SU-DHL-6 (cell line): ENCODE data around the gene C5orf58.

Experiments used
- H2AFZ ChIP-seq: fragments of 200-600 bp; sonication (generic); 2 replicates; pipeline ENCODE4 v1.6.1; 2014; ENCODE audit warnings: low read depth, mild to moderate bottlenecking, moderate library complexity, mixed read lengths, antibody characterized with exemption, low read length; ENCODE audit not compliant: severe bottlenecking
- H3F3A ChIP-seq: fragments of 200-600 bp; shearing (Covaris generic); 2 replicates; pipeline ENCODE4 v1.6.0; 2016; ENCODE audit warnings: antibody characterized with exemption, mild to moderate bottlenecking; ENCODE audit not compliant: insufficient read depth
- H3K27ac ChIP-seq: fragments of 200-600 bp; sonication (generic); 2 replicates; pipeline ENCODE4 v1.5.1; 2016; ENCODE audit warnings: low read depth, mild to moderate bottlenecking, low read length, moderate library complexity, mixed read lengths
- H3K27me3 ChIP-seq: fragments of 200-600 bp; sonication (generic), shearing (Covaris generic); 2 replicates; pipeline ENCODE4 v1.6.0; 2014; ENCODE audit warnings: mild to moderate bottlenecking, low read length
- H3K36me3 ChIP-seq: fragments of 200-600 bp; sonication (generic); 2 replicates; pipeline ENCODE4 v1.6.1; 2014; ENCODE audit warnings: mild to moderate bottlenecking, low read length, mixed read lengths
- H3K4me2 ChIP-seq: fragments of 300-600, 200-600 bp; shearing (Covaris generic), sonication (generic); 2 replicates; pipeline ENCODE4 v1.6.0; 2014; ENCODE audit warnings: low read length, low read depth, mild to moderate bottlenecking; ENCODE audit not compliant: poor library complexity, severe bottlenecking
- H3K4me3 ChIP-seq: fragments of 200-600 bp; sonication (generic); 2 replicates; pipeline ENCODE4 v1.5.1; 2014; ENCODE audit warnings: antibody characterized with exemption, low read length, mild to moderate bottlenecking, mixed read lengths; ENCODE audit not compliant: insufficient read depth, poor library complexity, severe bottlenecking
- H3K79me2 ChIP-seq: fragments of 200-600 bp; sonication (generic); 2 replicates; pipeline ENCODE4 v1.6.1; 2014; ENCODE audit warnings: mild to moderate bottlenecking, low read length, moderate library complexity; ENCODE audit not compliant: insufficient read depth
- H3K9ac ChIP-seq: fragments of 200-600 bp; sonication (generic); 2 replicates; pipeline ENCODE4 v1.7.0; 2014; ENCODE audit warnings: mild to moderate bottlenecking, low read length
- H3K9me2 ChIP-seq: fragments of 200-600 bp; sonication (generic); replicated peaks from 2 replicates; pipeline ENCODE4 v1.6.1; 2014; ENCODE audit warnings: low read length; ENCODE audit not compliant: insufficient read depth
- H3K9me3 ChIP-seq: fragments of 200-600 bp; sonication (generic); 2 replicates; pipeline ENCODE4 v1.6.1; 2014; ENCODE audit warnings: low read length, mixed read lengths; ENCODE audit not compliant: insufficient read depth
- H4K20me1 ChIP-seq: fragments of 200-600 bp; sonication (generic); 2 replicates; pipeline ENCODE4 v1.6.1; 2014; ENCODE audit warnings: low read depth, mild to moderate bottlenecking, antibody characterized with exemption, low read length, moderate library complexity, mixed read lengths
- CTCF ChIP-seq: fragments of 200-600 bp; sonication (generic); IDR thresholded peaks from one replicate; pipeline ENCODE4 v1.5.1; 2017; ENCODE audit warnings: antibody characterized with exemption, mild to moderate bottlenecking, low read length, moderate library complexity; ENCODE audit not compliant: insufficient read depth, poor library complexity, severe bottlenecking
- EZH2phosphoT487 ChIP-seq: fragments of 200-600 bp; sonication (generic), shearing (Covaris generic); conservative IDR thresholded peaks from 2 replicates; pipeline ENCODE4 v1.6.1; 2018; ENCODE audit warnings: mild to moderate bottlenecking, antibody characterized with exemption, low read length, moderate library complexity, mixed read lengths

C5orf58 gene

GRCh38 chr5:170294057-170294456 is 61.3 kb downstream of the C5orf58 start:
- Histone ChIP-seq H3K4me2 (no peak overlapping the region), H3K9me2 (no peaks in the 10 kb centered on the region), H3K79me2 (no peaks in the 10 kb centered on the region), H3K9me3 (no peaks in the 10 kb centered on the region), H3F3A (no peaks in the 10 kb centered on the region), H4K20me1 (no peaks in the 10 kb centered on the region), H3K9ac (no peak overlapping the region), H3K4me3 (no peak overlapping the region), H3K27me3 (no peaks in the 10 kb centered on the region), H3K27ac (no peak overlapping the region), H3K36me3 (no peaks in the 10 kb centered on the region), H2AFZ (no peak overlapping the region)
- TF ChIP-seq CTCF = no peak
- TF ChIP-seq EZH2phosphoT487 = no peak

GRCh38 chr5:170294556-170294955 is 61.8 kb downstream of the C5orf58 start:
- Histone ChIP-seq H3K9ac (no peak overlapping the region), H3K79me2 (no peaks in the 10 kb centered on the region), H3K27ac (no peak overlapping the region), H3K4me2 (no peak overlapping the region), H3K36me3 (no peaks in the 10 kb centered on the region), H3K4me3 (no peak overlapping the region), H3K9me2 (no peaks in the 10 kb centered on the region), H3K9me3 (no peaks in the 10 kb centered on the region), H3F3A (no peaks in the 10 kb centered on the region), H3K27me3 (no peaks in the 10 kb centered on the region), H2AFZ (no peak overlapping the region), H4K20me1 (no peaks in the 10 kb centered on the region)
- TF ChIP-seq EZH2phosphoT487 (no peak), CTCF (no peak)
